GM23338 (cell line): ENCODE data around the gene OMD. TPM values are rescaled to one million over a fixed set of nuclear protein-coding genes. Genes with fewer than 3 reads are reported as not detected.

ENCODE experiments used
- ATAC-seq: fragments of 200-7000 bp; cut with Tn5 transposase; 3 replicates; pipeline ENCODE4 v1.9.1; 2020
- DNase-seq: peaks from one replicate; pipeline ENCODE4 v3.0.0-alpha.2; 2015; ENCODE audit warnings: low spot score
- H2AFZ ChIP-seq: fragments of 200-600 bp; sonication (generic); 2 replicates; pipeline ENCODE4 v1.8.0; 2016; ENCODE audit warnings: antibody characterized with exemption, mild to moderate bottlenecking, moderate library complexity
- H3F3A ChIP-seq: fragments of 200-600 bp; sonication (generic); replicated peaks from 2 replicates; pipeline ENCODE4 v1.8.0; 2017; ENCODE audit warnings: antibody characterized with exemption, mixed run types, low read depth
- H3K27ac ChIP-seq: fragments of 200-600 bp; sonication (generic); 2 replicates; pipeline ENCODE4 v1.6.1; 2016; ENCODE audit warnings: low read depth
- H3K27me3 ChIP-seq: fragments of 200-600 bp; sonication (generic); 2 replicates; pipeline ENCODE4 v1.8.0; 2016; ENCODE audit warnings: mild to moderate bottlenecking, mixed run types, moderate library complexity; ENCODE audit not compliant: insufficient read depth
- H3K36me3 ChIP-seq: fragments of 200-600 bp; sonication (generic); 2 replicates; pipeline ENCODE4 v1.8.0; 2016; ENCODE audit warnings: mild to moderate bottlenecking; ENCODE audit not compliant: insufficient read depth
- H3K4me1 ChIP-seq: fragments of 200-600 bp; sonication (generic); 2 replicates; pipeline ENCODE4 v1.8.0; 2016; ENCODE audit warnings: mild to moderate bottlenecking, moderate library complexity; ENCODE audit not compliant: insufficient read depth
- H3K4me2 ChIP-seq: fragments of 200-600 bp; sonication (generic); 2 replicates; pipeline ENCODE4 v1.7.1; 2017; ENCODE audit warnings: mixed run types
- H3K4me3 ChIP-seq: fragments of 200-600 bp; sonication (generic); 2 replicates; pipeline ENCODE4 v1.6.1; 2016; ENCODE audit warnings: mixed run types
- H3K79me2 ChIP-seq: fragments of 200-600 bp; sonication (generic); replicated peaks from 2 replicates; pipeline ENCODE4 v1.8.0; 2017; ENCODE audit warnings: mild to moderate bottlenecking; ENCODE audit not compliant: insufficient read depth
- H3K9me2 ChIP-seq: fragments of 200-600 bp; sonication (generic); 2 replicates; pipeline ENCODE4 v1.8.0; 2017; ENCODE audit not compliant: insufficient read depth
- H4K20me1 ChIP-seq: fragments of 200-600 bp; sonication (generic); replicated peaks from 2 replicates; pipeline ENCODE4 v1.8.0; 2017; ENCODE audit warnings: mild to moderate bottlenecking; ENCODE audit not compliant: insufficient read depth
- H3K27ac Mint-ChIP-seq: 2 replicates; pipeline ENCODE4 v1.8.0; 2020; ENCODE audit warnings: inconsistent platforms, mild to moderate bottlenecking, moderate library complexity, mixed read lengths
- H3K27me3 Mint-ChIP-seq: 3 replicates; pipeline ENCODE4 v1.8.0; 2022; ENCODE audit warnings: low read depth, mild to moderate bottlenecking, moderate library complexity, mixed read lengths, inconsistent platforms; ENCODE audit not compliant: insufficient read depth, poor library complexity
- H3K36me3 Mint-ChIP-seq: 3 replicates; pipeline ENCODE4 v1.8.0; 2021; ENCODE audit warnings: low read depth, mild to moderate bottlenecking, inconsistent platforms, moderate library complexity, mixed read lengths
- H3K4me1 Mint-ChIP-seq: 3 replicates; pipeline ENCODE4 v1.8.0; 2020; ENCODE audit warnings: mild to moderate bottlenecking, inconsistent platforms, mixed read lengths
- H3K4me3 Mint-ChIP-seq: 3 replicates; pipeline ENCODE4 v1.8.0; 2021; ENCODE audit warnings: moderate library complexity, mild to moderate bottlenecking, inconsistent platforms, mixed read lengths
- H3K9me3 Mint-ChIP-seq: 3 replicates; pipeline ENCODE4 v1.8.0; 2020; ENCODE audit warnings: moderate library complexity, mild to moderate bottlenecking, inconsistent platforms, mixed read lengths
- CREB1 ChIP-seq: fragments of 250-450 bp; sonication (Bioruptor Pico); IDR thresholded peaks from 2 replicates; pipeline ENCODE4 v1.5.0; 2020; ENCODE audit warnings: low read depth, mild to moderate bottlenecking, moderate library complexity
- CTCF ChIP-seq, 2 experiments: fragments of 200-600 bp in 1 of 2; sonication (generic) in 1 of 2; conservative IDR thresholded peaks; 2 replicates each; pipeline versions ENCODE4 v1.5.1 to v1.6.1; 2016 to 2017; ENCODE audit warnings: antibody characterized with exemption in 2 of 2, low read depth in 2 of 2, mild to moderate bottlenecking in 2 of 2, moderate library complexity in 1 of 2
- ETS1 ChIP-seq: IDR thresholded peaks from 2 replicates; pipeline ENCODE4 v1.6.1; 2016; ENCODE audit warnings: antibody characterized with exemption
- EZH2 ChIP-seq: fragments of 200-600 bp; sonication (generic); IDR thresholded peaks from one replicate; pipeline ENCODE4 v1.8.0; 2017; ENCODE audit warnings: antibody characterized with exemption, mild to moderate bottlenecking, low read depth; ENCODE audit not compliant: unreplicated experiment
- NANOG ChIP-seq: IDR thresholded peaks from 2 replicates; pipeline ENCODE4 v1.6.1; 2016; ENCODE audit warnings: antibody characterized with exemption, borderline replicate concordance
- REST ChIP-seq: IDR thresholded peaks from one replicate; pipeline ENCODE4 v1.6.1; 2018; ENCODE audit warnings: antibody characterized with exemption; ENCODE audit not compliant: unreplicated experiment
- STAT1 ChIP-seq: IDR thresholded peaks from one replicate; pipeline ENCODE4 v1.6.1; 2016; ENCODE audit warnings: antibody characterized with exemption; ENCODE audit not compliant: unreplicated experiment
- ZNF462 ChIP-seq: fragments of 250-450 bp; sonication (Bioruptor Pico); IDR thresholded peaks from 2 replicates; pipeline ENCODE4 v1.5.0; 2020; ENCODE audit warnings: mild to moderate bottlenecking, moderate library complexity
- polyA plus RNA-seq: library from polyadenylated mRNA; unstranded; fragments of >200 nt; fragmentation: Nextera tagmentation; extraction: Ambion mirVana; gene quantifications from 2 replicates; pipeline ENCODE4 v1.2.1, GENCODE V29; 2016
- total RNA-seq: library from RNA; depleted of rRNA; stranded (reverse); fragments of >200 nt; shearing (Covaris generic); gene quantifications from 2 replicates; pipeline ENCODE4 v1.2.3, GENCODE V29; 2014

The OMD gene
- total and polyA plus RNA-seq, 2 experiments from 2014 or later = 1.1 TPM; not detected in 1

- no peaks in the 10 kb centered on the region for H3K36me3 Mint-ChIP-seq
- peaks cover 10% of the 10 kb centered on the region; the same call in 2 of the 3 replicates for H3K4me1 Mint-ChIP-seq
- TF ChIP-seq ZNF462 = no peak
- no peak for TF ChIP-seq NANOG
- no peaks in the 10 kb centered on the region for H3K9me3 Mint-ChIP-seq
- Histone ChIP-seq H3K4me2 (no peak overlapping the region), H3K27me3 (no peaks in the 10 kb centered on the region), H3F3A (no peaks in the 10 kb centered on the region), H2AFZ (no peak overlapping the region), H4K20me1 (no peaks in the 10 kb centered on the region), H3K9me2 (no peaks in the 10 kb centered on the region), H3K4me3 (no peak overlapping the region), H3K4me1 (peaks cover 6% of the 10 kb centered on the region), H3K79me2 (no peaks in the 10 kb centered on the region), H3K27ac (no peak overlapping the region), H3K36me3 (no peaks in the 10 kb centered on the region)
- no peak overlapping the region for H3K27ac Mint-ChIP-seq
- ATAC-seq (no peak), DNase-seq (no peak)
- no peak overlapping the region for H3K4me3 Mint-ChIP-seq
- no peaks in the 10 kb centered on the region for H3K27me3 Mint-ChIP-seq
These were observed 39.3 kb downstream of the OMD start for GRCh38 chr9:92385001-92385400.

- no peak overlapping the region for H3K4me3 ChIP-seq
- H3K27ac Mint-ChIP-seq = no peak overlapping the region
- no peaks in the 10 kb centered on the region for H3F3A ChIP-seq
- H3K9me2 ChIP-seq = no peaks in the 10 kb centered on the region
- peaks cover 16% of the 10 kb centered on the region for H3K4me1 Mint-ChIP-seq
- no peaks in the 10 kb centered on the region for H3K9me3 Mint-ChIP-seq
- no peak overlapping the region for H3K4me2 ChIP-seq
- peaks cover 12% of the 10 kb centered on the region for H3K4me1 ChIP-seq
- no peaks in the 10 kb centered on the region for H3K79me2 ChIP-seq
- DNase-seq (no peak), ATAC-seq (no peak)
- no peak overlapping the region for H3K4me3 Mint-ChIP-seq
- no peaks in the 10 kb centered on the region for H4K20me1 ChIP-seq
- no peaks in the 10 kb centered on the region for H3K36me3 Mint-ChIP-seq
- H3K36me3 ChIP-seq = no peaks in the 10 kb centered on the region
- H3K27ac ChIP-seq = no peak overlapping the region
- no peak overlapping the region for H2AFZ ChIP-seq
- no peaks in the 10 kb centered on the region for H3K27me3 ChIP-seq
- no peaks in the 10 kb centered on the region for H3K27me3 Mint-ChIP-seq
- TF ChIP-seq CTCF (conservative IDR thresholded peaks at IDR 0.05; ENCODE audit: low read depth in 2 of 2) (no peak), CREB1 (no peak), EZH2 (no peak), ETS1 (no peak), REST (no peak), STAT1 (no peak)
These were observed 39.9 kb downstream of the OMD start for GRCh38 chr9:92384375-92384774.
